GM13977 (cell line): ENCODE data around the gene CTU1.
A peak's percentile ranks its signal among the peaks of the same experiment; 100 is the strongest.

ENCODE experiments used
- DNase-seq: peaks from one replicate; pipeline ENCODE4 v3.0.0; 2012; ENCODE audit warnings: low spot score
- in situ Hi-C: fragments of 300-500 bp; cut with MboI; formaldehyde crosslinking; loops from one replicate; pipeline ENCODE4 v1.12.0; 2022; ENCODE audit warnings: low sequenced_read_pairs, low pct_unique_long_range_greater_than_20kb, mixed read lengths, inconsistent platforms; ENCODE audit not compliant: unreplicated experiment
- TF ChIP-seq, protein P1 (sequence below): IDR thresholded peaks from 2 replicates; pipeline ENCODE4 v1.5.1; 2012; ENCODE audit warnings: mild to moderate bottlenecking, control low read depth; ENCODE audit not compliant: insufficient read depth; ENCODE audit errors: extremely low read depth, missing control alignments

CTU1 gene

GRCh38 chr19:51108066-51108804 lies at the start of gene CTU1:
CTU1 (minus strand) TSS chr19:51108409; CDS start chr19:51104569, 3,840 bp downstream.
- in situ Hi-C loops: no loop called here
- TF ChIP-seq, protein P1, sequence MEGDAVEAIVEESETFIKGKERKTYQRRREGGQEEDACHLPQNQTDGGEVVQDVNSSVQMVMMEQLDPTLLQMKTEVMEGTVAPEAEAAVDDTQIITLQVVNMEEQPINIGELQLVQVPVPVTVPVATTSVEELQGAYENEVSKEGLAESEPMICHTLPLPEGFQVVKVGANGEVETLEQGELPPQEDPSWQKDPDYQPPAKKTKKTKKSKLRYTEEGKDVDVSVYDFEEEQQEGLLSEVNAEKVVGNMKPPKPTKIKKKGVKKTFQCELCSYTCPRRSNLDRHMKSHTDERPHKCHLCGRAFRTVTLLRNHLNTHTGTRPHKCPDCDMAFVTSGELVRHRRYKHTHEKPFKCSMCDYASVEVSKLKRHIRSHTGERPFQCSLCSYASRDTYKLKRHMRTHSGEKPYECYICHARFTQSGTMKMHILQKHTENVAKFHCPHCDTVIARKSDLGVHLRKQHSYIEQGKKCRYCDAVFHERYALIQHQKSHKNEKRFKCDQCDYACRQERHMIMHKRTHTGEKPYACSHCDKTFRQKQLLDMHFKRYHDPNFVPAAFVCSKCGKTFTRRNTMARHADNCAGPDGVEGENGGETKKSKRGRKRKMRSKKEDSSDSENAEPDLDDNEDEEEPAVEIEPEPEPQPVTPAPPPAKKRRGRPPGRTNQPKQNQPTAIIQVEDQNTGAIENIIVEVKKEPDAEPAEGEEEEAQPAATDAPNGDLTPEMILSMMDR: no peak
- DNase-seq: peak; percentile 97

DNA sequence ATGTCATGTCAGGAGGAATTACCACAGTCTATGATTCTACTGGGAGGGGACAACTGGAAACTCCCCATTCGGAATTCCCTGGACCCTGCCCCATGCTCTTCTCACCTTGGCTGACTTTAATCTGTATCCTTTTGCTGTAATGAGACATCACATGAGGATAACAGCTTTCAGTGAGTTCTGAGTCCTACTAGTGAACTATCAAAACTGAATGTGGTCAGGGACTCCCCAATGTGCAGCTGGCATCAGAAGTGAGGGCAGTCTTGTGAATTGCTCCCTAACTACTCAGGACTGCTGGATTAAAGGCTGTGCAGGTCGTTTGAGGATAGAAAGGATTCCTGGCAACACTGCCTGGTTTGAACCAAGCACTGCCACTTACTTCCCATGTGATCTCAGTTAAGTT lies 49.1 kb upstream of the CTU1 start:
- no peak for DNase-seq
- in situ Hi-C loops: loop anchor here (25.0 kb wide), 1 partner anchor 505 kb away; no protein-coding TSS in a partner anchor
- TF ChIP-seq, protein P1: no peak

GRCh38 chr19:51156710-51157109 lies 48.5 kb upstream of the CTU1 start:
- in situ Hi-C loops: loop anchor here (25.0 kb wide), 1 partner anchor 506 kb away; no protein-coding TSS in a partner anchor

DNA sequence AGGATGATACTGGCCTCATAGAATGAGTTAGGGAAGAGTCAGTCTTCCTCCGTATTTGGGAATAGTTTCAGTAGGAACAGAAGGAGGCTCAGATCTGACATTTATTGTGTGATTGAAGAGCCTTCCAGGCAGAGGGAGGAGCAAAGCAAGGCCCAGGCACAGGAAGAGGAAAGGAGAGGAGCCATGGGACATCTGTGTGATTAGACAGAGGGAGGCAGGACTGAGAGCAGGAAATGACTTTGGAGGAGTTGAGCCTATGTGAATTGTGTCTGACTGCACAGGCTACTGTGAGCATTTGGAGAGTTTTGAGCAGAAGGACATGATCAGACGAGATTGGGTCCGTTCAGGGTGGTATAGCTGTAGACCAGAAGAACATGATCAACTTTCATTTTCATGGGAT lies 42.4 kb upstream of the CTU1 start:
- no peak for DNase-seq
- TF ChIP-seq, protein P1: no peak
- in situ Hi-C loops: loop anchor here (25.0 kb wide), 1 partner anchor 512 kb away; no protein-coding TSS in a partner anchor

More at GRCh38 chr19:51156710-51157109, 48.5 kb upstream of the CTU1 start:
- TF ChIP-seq, protein P1: no peak
- no peak for DNase-seq

DNA sequence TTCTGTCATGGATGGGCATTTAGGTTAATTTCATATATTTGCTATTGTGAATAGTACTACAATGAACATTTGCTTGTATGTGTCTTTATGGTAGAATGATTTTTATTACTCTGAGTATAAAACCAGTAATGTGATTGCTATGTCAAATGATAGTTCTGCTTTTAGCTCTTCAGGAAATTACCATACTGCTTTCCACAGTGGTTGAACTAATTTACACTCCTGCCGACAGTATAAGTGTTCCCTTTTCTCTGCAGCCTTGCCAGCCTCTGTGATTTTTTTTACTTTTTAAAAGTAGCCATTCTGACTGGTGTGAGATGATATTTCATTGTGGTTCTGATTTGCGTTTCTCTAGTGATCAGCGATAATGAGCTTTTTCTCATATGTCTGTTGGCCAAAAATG lies 40.4 kb upstream of the CTU1 start:
- in situ Hi-C loops: no loop called here
- TF ChIP-seq, protein P1: no peak
- no peak for DNase-seq

DNA sequence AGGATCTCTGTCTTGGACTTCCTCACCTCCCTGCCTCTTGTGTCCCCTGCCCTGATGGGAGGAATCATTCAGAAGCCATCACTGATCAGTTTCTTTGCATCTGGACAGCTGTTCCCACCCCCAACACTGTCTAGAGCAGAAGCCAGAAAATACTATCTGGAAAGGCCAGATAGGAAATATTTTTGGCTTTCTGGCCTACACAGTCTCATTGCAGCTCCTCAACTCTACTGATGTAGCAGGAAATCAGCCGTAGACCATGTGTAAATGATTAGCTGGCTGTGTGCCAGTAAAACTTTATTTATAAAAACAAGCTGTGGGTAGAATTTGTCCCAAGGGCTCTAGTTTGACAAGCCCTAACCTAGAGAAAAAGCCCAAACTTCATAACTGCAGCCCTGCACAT lies 39.5 kb upstream of the CTU1 start:
- in situ Hi-C loops: no loop called here
- no peak for DNase-seq
- TF ChIP-seq, protein P1: no peak
